K562 (cell line): ENCODE measurements around the gene MMD2. TPM values are rescaled to one million over a fixed set of nuclear protein-coding genes. Genes with fewer than 3 reads are reported as not detected.

ENCODE experiments used
- ATAC-seq: fragments of 200-7000 bp; cut with Tn5 transposase; 3 replicates; pipeline ENCODE4 v1.9.1; 2020; ENCODE audit warnings: moderate library complexity
- BruUV-seq: library from RNA; stranded (reverse); fragments of 400-500 nt; replicated peaks from 2 replicates; lab custom pipeline; 2021; lab: Mats Ljungman, UMichigan
- CTCF ChIA-PET: fragments of 300-600 bp; formaldehyde crosslinking; extraction: SDS; loops from one replicate; lab custom pipeline; 2021; ENCODE audit warnings: low intra/inter-chr PET ratio; lab: Yijun Ruan, JAX
- POLR2A ChIA-PET: fragments of 300-600, 350-650 bp; sonication (Branson Sonifier 250); formaldehyde crosslinking; extraction: SDS; loops from one replicate; lab custom pipeline; 2021; ENCODE audit warnings: antibody characterized with exemption, inconsistent platforms; lab: Yijun Ruan, JAX
- DNase-seq, 4 experiments: peaks; one replicate each; pipeline versions ENCODE4 v3.0.0 to v3.0.0-alpha.2; 2011 to 2018; ENCODE audit warnings: low spot score in 3 of 4, mixed read lengths in 3 of 4; ENCODE audit errors: extremely low read depth in 1 of 4
- FAIRE-seq: peaks from 2 replicates; lab custom pipeline; 2011; peaks lifted over from hg19 to GRCh38; lab: Jason Lieb, UNC
- H2AFZ ChIP-seq: 2 replicates; pipeline ENCODE4 v1.6.0; 2011; ENCODE audit warnings: low read depth, low read length, control low read depth, inconsistent platforms
- H3K27ac ChIP-seq: fragments of 200-600 bp; 3 replicates; pipeline ENCODE4 v1.8.0; 2011; ENCODE audit warnings: low read depth, mild to moderate bottlenecking, control low read depth, inconsistent platforms, low read length, moderate library complexity, mixed read lengths; ENCODE audit errors: extremely low read depth
- H3K27me3 ChIP-seq, 2 experiments: fragments of 300-600 bp in 1 of 2; 2 replicates in 1 of 2; 3 replicates in 1 of 2; pipeline versions ENCODE4 v1.6.0 to v1.8.0; 2011; ENCODE audit warnings: inconsistent platforms in 2 of 2, low read length in 2 of 2, mild to moderate bottlenecking in 1 of 2, mixed read lengths in 1 of 2, moderate library complexity in 1 of 2; ENCODE audit not compliant: control insufficient read depth in 2 of 2, insufficient read depth in 2 of 2
- H3K36me3 ChIP-seq: fragments of 300-600 bp; 3 replicates; pipeline ENCODE4 v1.8.0; 2011; ENCODE audit warnings: mild to moderate bottlenecking, low read length, inconsistent platforms; ENCODE audit not compliant: control insufficient read depth, insufficient read depth
- H3K4me1 ChIP-seq, 2 experiments: fragments of 200-600 bp in 1 of 2; replicated peaks in 1 of 2; 2 replicates in 1 of 2; 3 replicates in 1 of 2; pipeline versions ENCODE4 v1.5.1 to v1.8.0; 2011; ENCODE audit warnings: inconsistent platforms in 2 of 2, low read length in 2 of 2, mild to moderate bottlenecking in 1 of 2, mixed read lengths in 1 of 2, moderate library complexity in 1 of 2; ENCODE audit not compliant: control insufficient read depth in 2 of 2, insufficient read depth in 2 of 2
- H3K4me2 ChIP-seq: 2 replicates; pipeline ENCODE4 v1.6.1; 2011; ENCODE audit warnings: low read length, control low read depth, inconsistent platforms, mixed read lengths; ENCODE audit not compliant: insufficient read depth
- H3K4me3 ChIP-seq: fragments of 200-600 bp; sonication (generic), shearing (Covaris generic); 2 replicates; pipeline ENCODE4 v1.5.1; 2016; ENCODE audit warnings: control low read depth, inconsistent platforms
- H3K79me2 ChIP-seq: fragments of 200-600 bp; 3 replicates; pipeline ENCODE4 v1.8.0; 2011; ENCODE audit warnings: low read length, inconsistent platforms; ENCODE audit not compliant: control insufficient read depth, insufficient read depth
- H3K9ac ChIP-seq, 2 experiments: 2 replicates each; pipeline versions ENCODE4 v1.6.0 to v1.6.1; 2011; ENCODE audit warnings: low read depth in 2 of 2, low read length in 2 of 2, control low read depth in 1 of 2, inconsistent platforms in 1 of 2, mild to moderate bottlenecking in 1 of 2, mixed read lengths in 1 of 2; ENCODE audit not compliant: insufficient read depth in 1 of 2
- H3K9me1 ChIP-seq: one replicate; pipeline ENCODE4 v1.6.0; 2011; ENCODE audit warnings: inconsistent platforms, mild to moderate bottlenecking, low read length, moderate library complexity; ENCODE audit not compliant: control insufficient read depth, insufficient read depth
- H3K9me3 ChIP-seq: replicated peaks from 2 replicates; pipeline ENCODE4 v1.5.1; 2011; ENCODE audit warnings: low read depth, low read length, inconsistent platforms; ENCODE audit not compliant: control insufficient read depth, insufficient read depth
- H4K20me1 ChIP-seq: replicated peaks from 2 replicates; pipeline ENCODE4 v1.6.1; 2011; ENCODE audit warnings: low read length, inconsistent platforms, mixed read lengths; ENCODE audit not compliant: control insufficient read depth, insufficient read depth
- ATF3 ChIP-seq, 2 experiments: fragments of 450-650 bp in 1 of 2; sonication (generic) in 1 of 2; formaldehyde crosslinking in 1 of 2; IDR thresholded peaks in 1 of 2; conservative IDR thresholded peaks in 1 of 2; 2 replicates each; pipeline versions ENCODE4 v1.6.1 to v1.8.1; 2016 to 2023; ENCODE audit warnings: mild to moderate bottlenecking in 2 of 2, moderate library complexity in 2 of 2, inconsistent platforms in 1 of 2, missing genetic modification reagents in 1 of 2
- ATF6 ChIP-seq: sonication (generic); formaldehyde crosslinking; IDR thresholded peaks from 2 replicates; pipeline ENCODE4 v1.4.0; 2020; ENCODE audit warnings: mild to moderate bottlenecking, missing genetic modification reagents
- BRF1 ChIP-seq: IDR thresholded peaks from 3 replicates; pipeline ENCODE4 v1.6.1; 2011; ENCODE audit warnings: borderline replicate concordance, mild to moderate bottlenecking; ENCODE audit not compliant: insufficient read length; ENCODE audit errors: extremely low read depth
- C11orf30 ChIP-seq: fragments of 450-650 bp; IDR thresholded peaks from 2 replicates; pipeline ENCODE4 v1.6.1; 2016; ENCODE audit warnings: low read depth, mild to moderate bottlenecking
- CBFA2T2 ChIP-seq: fragments of 450-650 bp; conservative IDR thresholded peaks from 2 replicates; pipeline ENCODE4 v1.6.1; 2017; ENCODE audit warnings: mild to moderate bottlenecking
- CBX8 ChIP-seq: fragments of 200-600 bp; sonication (generic); IDR thresholded peaks from 2 replicates; pipeline ENCODE4 v1.6.1; 2012; ENCODE audit warnings: borderline replicate concordance, mixed run types, low read depth, mild to moderate bottlenecking, moderate library complexity, mixed read lengths, low read length, control low read depth, inconsistent platforms; ENCODE audit not compliant: poor library complexity, severe bottlenecking; ENCODE audit errors: extremely low read depth
- CHCHD3 ChIP-seq: fragments of 250-450 bp; sonication (Bioruptor Pico); IDR thresholded peaks from 2 replicates; pipeline ENCODE4 v2.1.2; 2022; ENCODE audit warnings: mild to moderate bottlenecking
- DIDO1 ChIP-seq: fragments of 450-650 bp; IDR thresholded peaks from 2 replicates; pipeline ENCODE4 v1.6.1; 2016; ENCODE audit warnings: low read depth, missing biosample characterization, missing genetic modification characterization
- ETV5 ChIP-seq: sonication (generic); formaldehyde crosslinking; IDR thresholded peaks from 2 replicates; pipeline ENCODE4 v1.4.0; 2020; ENCODE audit warnings: low read depth, mild to moderate bottlenecking, missing genetic modification reagents
- EZH2 ChIP-seq: IDR thresholded peaks from 2 replicates; pipeline ENCODE4 v1.6.1; 2012; ENCODE audit warnings: low read depth, mild to moderate bottlenecking, inconsistent platforms, low read length, borderline replicate concordance
- GABPA ChIP-seq: fragments of 200-800 bp; sonication (Bioruptor generic); conservative IDR thresholded peaks from 2 replicates; pipeline ENCODE4 v1.6.1; 2016; ENCODE audit warnings: low read depth, missing genetic modification characterization, missing compliant biosample characterization
- NCOA6 ChIP-seq: fragments of 450-650 bp; IDR thresholded peaks from 2 replicates; pipeline ENCODE4 v1.6.1; 2017; ENCODE audit warnings: mild to moderate bottlenecking
- SIN3B ChIP-seq: fragments of 450-650 bp; IDR thresholded peaks from 2 replicates; pipeline ENCODE4 v1.6.1; 2017; ENCODE audit warnings: low read depth, mild to moderate bottlenecking, moderate library complexity
- WHSC1 ChIP-seq: IDR thresholded peaks from one replicate; pipeline ENCODE4 v1.6.1; 2012; ENCODE audit warnings: low read length, control low read depth, inconsistent platforms
- ZNF140 ChIP-seq: fragments of 250-450 bp; sonication (Bioruptor Pico); IDR thresholded peaks from 2 replicates; pipeline ENCODE4 v1.8.0; 2021; ENCODE audit warnings: moderate library complexity, mild to moderate bottlenecking, inconsistent platforms
- ZNF239 ChIP-seq: fragments of 250-450 bp; sonication (Bioruptor Pico); IDR thresholded peaks from 2 replicates; pipeline ENCODE4 v1.4.0; 2020; ENCODE audit warnings: mild to moderate bottlenecking
- WGBS: fragments of 100-300 bp; shearing (Covaris generic); methylation state at CpG from one replicate; pipeline ENCODE4 v1.1.6; 2016; ENCODE audit warnings: low coverage, mixed read lengths; ENCODE audit not compliant: insufficient coverage; ENCODE audit errors: missing lambda C conversion rate; 5-methylcytosine and 5-hydroxymethylcytosine counted together
- in situ Hi-C: fragments of 300-500 bp; cut with MboI; formaldehyde crosslinking; loops from 4 replicates; pipeline ENCODE4 v1.15.0; 2018; ENCODE audit warnings: inconsistent platforms, mixed read lengths
- intact Hi-C: fragments of 100-400 bp; cut with micrococcal nuclease; formaldehyde crosslinking; loops from 2 replicates; pipeline ENCODE4 v1.14.2; 2022
- polyA plus RNA-seq, 8 experiments: library from polyadenylated mRNA; depleted of rRNA in 4 of 8; stranded (reverse) in 5 of 8; unstranded in 3 of 8; fragments of >200 nt; fragmentation: Nextera tagmentation in 2 of 8; fragmentation: Illumina TruSeq in 1 of 8; extraction: Ambion mirVana in 2 of 8; extraction: Trizol in 1 of 8; gene quantifications; 2 replicates each; pipeline versions ENCODE4 v1.2.1 to v1.2.3, GENCODE V29; 2011 to 2014; ENCODE audit warnings: inconsistent platforms in 1 of 8, missing spikeins in 1 of 8
- total RNA-seq, 7 experiments: library from RNA; depleted of rRNA in 6 of 7; stranded (reverse); fragments of >200 nt in 6 of 7; fragmentation: Illumina TruSeq in 2 of 7; extraction: Trizol in 2 of 7; gene quantifications; 2 replicates each; pipeline versions ENCODE4 v1.2.1 to v1.2.3, GENCODE V29; 2011 to 2021; ENCODE audit warnings: low replicate concordance in 1 of 7

MMD2 gene
- total and polyA plus RNA-seq, 9 of the 15 experiments (the other 6 are each of a cell fraction or from before 2014, with no cell fraction given): not detected

GRCh38 chr7:4939971-4940728, 18.8 kb downstream of the MMD2 start (continued):
- no peak for TF ChIP-seq BRF1
- no peak for TF ChIP-seq DIDO1
- no peak for TF ChIP-seq WHSC1
- no peak for TF ChIP-seq GABPA (tag)
- no peak for TF ChIP-seq CBX8
- TF ChIP-seq C11orf30: no peak
- TF ChIP-seq ETV5 (CRISPR knock-in tag): no peak

GRCh38 chr7:4937411-4937810, 21.6 kb downstream of the MMD2 start:
- Histone ChIP-seq H3K4me2 (no peak overlapping the region), H2AFZ (no peak overlapping the region), H4K20me1 (no peaks in the 10 kb centered on the region), H3K27me3 (peaks cover 9 to 49% of the 10 kb centered on the region in 2 experiments; a peak in 4 of 5 replicates), H3K9me1 (no peaks in the 10 kb centered on the region), H3K79me2 (no peaks in the 10 kb centered on the region), H3K9me3 (no peaks in the 10 kb centered on the region), H3K27ac (no peak overlapping the region), H3K4me1 (peaks cover 0 to 4% of the 10 kb centered on the region in 2 experiments; a peak in 2 of 5 replicates), H3K4me3 (no peak overlapping the region), H3K9ac (no peak overlapping the region), H3K36me3 (no peaks in the 10 kb centered on the region)
- no peak for FAIRE-seq
- no TSS peak for BruUV-seq
- 25% methylated on average over 7 of the region's 7 CpGs for WGBS
- no peak for DNase-seq
- intact Hi-C loops (no loop called here), in situ Hi-C loops (no loop called here)
- CTCF ChIA-PET: no interaction called here
- POLR2A ChIA-PET: interaction anchor here (0.6 kb wide), 1 partner anchor 10 kb away, joined by 3 read pairs; no protein-coding TSS in a partner anchor
- no peak for ATAC-seq
- TF ChIP-seq ATF6 (CRISPR knock-in tag) (no peak), CHCHD3 (CRISPR knock-in tag) (no peak), ATF3 (IDR thresholded peaks at IDR 0.05) (no peak), ATF3 (CRISPR knock-in tag; conservative IDR thresholded peaks at IDR 0.05) (no peak), NCOA6 (no peak), EZH2 (no peak), ZNF239 (CRISPR knock-in tag) (no peak), ZNF140 (CRISPR knock-in tag) (no peak), SIN3B (no peak), CBFA2T2 (no peak)
